GM12878 (cell line): ENCODE measurements around the gene PHYKPL. TPM values are rescaled to one million over a fixed set of nuclear protein-coding genes. Genes with fewer than 3 reads are reported as not detected.

ENCODE experiments used
- ATAC-seq: fragments of 200-7000 bp; cut with Tn5 transposase; 3 replicates; pipeline ENCODE4 v1.9.1; 2020; ENCODE audit warnings: mild to moderate bottlenecking, moderate library complexity
- BruUV-seq: library from RNA; stranded (reverse); fragments of 400-500 nt; replicated peaks from 2 replicates; lab custom pipeline; 2021; lab: Mats Ljungman, UMichigan
- CTCF ChIA-PET: fragments of 300-600 bp; sonication (Branson Sonifier 250); formaldehyde crosslinking; extraction: SDS; loops from one replicate; lab custom pipeline; 2021; ENCODE audit warnings: inconsistent platforms; lab: Yijun Ruan, JAX
- POLR2A ChIA-PET: fragments of 350-600 bp; formaldehyde crosslinking; extraction: SDS; loops from one replicate; lab custom pipeline; 2021; ENCODE audit warnings: inconsistent platforms; lab: Charles Lee
- RAD21 ChIA-PET: fragments of 300-600 bp; sonication (Branson Sonifier 250); formaldehyde crosslinking; loops from one replicate; lab custom pipeline; 2023; ENCODE audit warnings: antibody characterized with exemption; ENCODE audit not compliant: unreplicated experiment; lab: Charles Lee
- SMC1A ChIA-PET: fragments of 300-600 bp; sonication (Branson Sonifier 250); formaldehyde crosslinking; loops from one replicate; lab custom pipeline; 2023; ENCODE audit not compliant: unreplicated experiment, uncharacterized antibody; lab: Charles Lee
- DNase-seq: peaks from one replicate; pipeline ENCODE4 v3.0.0-alpha.2; 2011; ENCODE audit warnings: low read depth, low spot score
- FAIRE-seq: peaks from 3 replicates; lab custom pipeline; 2011; peaks lifted over from hg19 to GRCh38; lab: Jason Lieb, UNC
- H2AFZ ChIP-seq: 2 replicates; pipeline ENCODE4 v1.6.0; 2011; ENCODE audit warnings: low read depth, low read length, control low read depth; ENCODE audit not compliant: control insufficient read depth
- H3K27ac ChIP-seq: 2 replicates; pipeline ENCODE4 v1.5.1; 2011; ENCODE audit warnings: control low read depth; ENCODE audit not compliant: control insufficient read depth, insufficient read depth
- H3K27me3 ChIP-seq, 2 experiments: replicated peaks in 1 of 2; 2 replicates each; pipeline versions ENCODE4 v1.6.0 to v1.6.1; 2011; ENCODE audit warnings: low read length in 1 of 2; ENCODE audit not compliant: control insufficient read depth in 2 of 2, insufficient read depth in 2 of 2
- H3K36me3 ChIP-seq, 2 experiments: 2 replicates each; pipeline ENCODE4 v1.5.1; 2011; ENCODE audit warnings: low read length in 1 of 2; ENCODE audit not compliant: control insufficient read depth in 2 of 2, insufficient read depth in 2 of 2
- H3K4me1 ChIP-seq: 2 replicates; pipeline ENCODE4 v1.6.1; 2011; ENCODE audit warnings: mild to moderate bottlenecking, low read length, moderate library complexity, mixed read lengths; ENCODE audit not compliant: control insufficient read depth, insufficient read depth
- H3K4me2 ChIP-seq: 2 replicates; pipeline ENCODE4 v1.6.0; 2011; ENCODE audit warnings: control low read depth; ENCODE audit not compliant: control insufficient read depth, insufficient read depth
- H3K4me3 ChIP-seq: fragments of 200-600 bp; sonication (generic); 2 replicates; pipeline ENCODE4 v1.5.1; 2016
- H3K79me2 ChIP-seq: 2 replicates; pipeline ENCODE4 v1.6.0; 2011; ENCODE audit warnings: low read length; ENCODE audit not compliant: control insufficient read depth, insufficient read depth
- H3K9ac ChIP-seq: 2 replicates; pipeline ENCODE4 v1.8.0; 2011; ENCODE audit warnings: low read length, control low read depth, mixed read lengths; ENCODE audit not compliant: control insufficient read depth, insufficient read depth
- H3K9me3 ChIP-seq: replicated peaks from 3 replicates; pipeline ENCODE4 v1.5.1; 2011; ENCODE audit warnings: mild to moderate bottlenecking, low read length; ENCODE audit not compliant: control insufficient read depth, insufficient read depth
- H4K20me1 ChIP-seq: 2 replicates; pipeline ENCODE4 v1.6.0; 2011; ENCODE audit not compliant: control insufficient read depth, insufficient read depth
- CREM ChIP-seq: IDR thresholded peaks from 2 replicates; pipeline ENCODE4 v1.6.1; 2014; ENCODE audit warnings: antibody characterized with exemption, low read depth
- E4F1 ChIP-seq: fragments of 450-650 bp; IDR thresholded peaks from 2 replicates; pipeline ENCODE4 v1.6.1; 2018; ENCODE audit warnings: borderline replicate concordance, mild to moderate bottlenecking; ENCODE audit not compliant: partially characterized antibody
- EP300 ChIP-seq, 2 experiments: fragments of 150-350 bp in 1 of 2; IDR thresholded peaks; 2 replicates each; pipeline ENCODE4 v1.6.1; 2011 to 2012; ENCODE audit warnings: low read depth in 2 of 2, low read length in 2 of 2, borderline replicate concordance in 1 of 2, improper control_type of control experiment in 1 of 2, inconsistent platforms in 1 of 2; ENCODE audit not compliant: control insufficient read depth in 1 of 2
- FOS ChIP-seq: IDR thresholded peaks from 3 replicates; pipeline ENCODE4 v1.6.1; 2011; ENCODE audit warnings: borderline replicate concordance; ENCODE audit not compliant: insufficient read length; ENCODE audit errors: extremely low read depth
- GATAD2B ChIP-seq: fragments of 450-650 bp; conservative IDR thresholded peaks from 2 replicates; pipeline ENCODE4 v1.6.1; 2017; ENCODE audit warnings: low read depth, mild to moderate bottlenecking, moderate library complexity
- IKZF2 ChIP-seq, 2 experiments: fragments of 450-650 bp; IDR thresholded peaks; 2 replicates each; pipeline ENCODE4 v1.6.1; 2017; ENCODE audit warnings: mild to moderate bottlenecking in 2 of 2, moderate library complexity in 2 of 2
- KAT2A ChIP-seq: conservative IDR thresholded peaks from 2 replicates; pipeline ENCODE4 v1.6.1; 2011; ENCODE audit warnings: low read depth, low read length; ENCODE audit not compliant: control insufficient read depth
- MYC ChIP-seq: IDR thresholded peaks from 2 replicates; pipeline ENCODE4 v1.6.1; 2011; ENCODE audit warnings: mild to moderate bottlenecking, low read length, moderate library complexity, inconsistent platforms; ENCODE audit not compliant: insufficient read depth, insufficient replicate concordance, insufficient read length, severe bottlenecking
- NRF1 ChIP-seq: conservative IDR thresholded peaks from 2 replicates; pipeline ENCODE4 v1.6.1; 2011; ENCODE audit warnings: mild to moderate bottlenecking, low read depth, low read length, improper control_type of control experiment
- SMAD5 ChIP-seq: IDR thresholded peaks from 2 replicates; pipeline ENCODE4 v1.6.1; 2016; ENCODE audit warnings: antibody characterized with exemption, low read depth
- SPI1 ChIP-seq: IDR thresholded peaks from 2 replicates; pipeline ENCODE4 v1.6.1; 2011; ENCODE audit warnings: low read depth, mild to moderate bottlenecking, low read length, moderate library complexity, borderline replicate concordance; ENCODE audit not compliant: insufficient read depth
- STAT1 ChIP-seq: fragments of 450-650 bp; conservative IDR thresholded peaks from 2 replicates; pipeline ENCODE4 v1.6.1; 2014; ENCODE audit warnings: antibody characterized with exemption, mild to moderate bottlenecking
- ZNF217 ChIP-seq: fragments of 450-650 bp; IDR thresholded peaks from 2 replicates; pipeline ENCODE4 v1.6.1; 2017; ENCODE audit warnings: antibody characterized with exemption, mild to moderate bottlenecking
- WGBS: methylation state at CpG from one replicate; pipeline ENCODE4 v1.1.6; 2016; ENCODE audit warnings: low lambda C conversion rate; ENCODE audit not compliant: insufficient replicate concordance, insufficient coverage; ENCODE audit errors: missing lambda C conversion rate; 5-methylcytosine and 5-hydroxymethylcytosine counted together
- in situ Hi-C: fragments of 300-500 bp; cut with MboI; formaldehyde crosslinking; loops from 9 replicates; pipeline ENCODE4 v1.14.3; 2018; ENCODE audit warnings: mixed read lengths
- intact Hi-C: fragments of 100-400 bp; cut with micrococcal nuclease; formaldehyde crosslinking; loops from one replicate; pipeline ENCODE4 v1.14.2; 2022; ENCODE audit not compliant: unreplicated experiment
- polyA plus RNA-seq, 11 experiments: library from polyadenylated mRNA; depleted of rRNA in 4 of 11; unstranded in 6 of 11; stranded (reverse) in 5 of 11; fragments of >200 nt; fragmentation: Nextera tagmentation in 4 of 11; fragmentation: Illumina TruSeq in 1 of 11; extraction: Ambion mirVana in 4 of 11; extraction: Trizol in 1 of 11; gene quantifications; 1 replicate in 1 of 11; 2 replicates in 10 of 11; pipeline versions ENCODE4 v1.2.1 to v1.2.3, GENCODE V29; 2011 to 2016; ENCODE audit warnings: inconsistent platforms in 2 of 11, missing spikeins in 2 of 11, low read depth in 1 of 11
- total RNA-seq, 4 experiments: library from RNA; depleted of rRNA in 3 of 4; stranded (reverse); fragments of >200 nt in 3 of 4; fragmentation: Illumina TruSeq in 1 of 4; extraction: Trizol in 1 of 4; gene quantifications; 2 replicates each; pipeline versions ENCODE4 v1.2.1 to v1.2.3, GENCODE V29; 2013 to 2021

PHYKPL gene
- total and polyA plus RNA-seq, 10 of the 15 experiments (the other 5 are each of a cell fraction or from before 2014, with no cell fraction given) = 4.5 to 53.9 (median 25.6) TPM

GRCh38 chr5:178193251-178193809 lies 39.3 kb downstream of the PHYKPL start:
- FAIRE-seq = no peak
- 21% methylated on average over 8 of the region's 8 CpGs for WGBS
- H2AFZ ChIP-seq = no peak overlapping the region
- CTCF ChIA-PET = no interaction called here
- ATAC-seq = no peak
- TF ChIP-seq CREM = no peak
- no peak for TF ChIP-seq SMAD5
- no peak for TF ChIP-seq ZNF217
- TF ChIP-seq MYC = no peak
- TF ChIP-seq EP300 (IDR thresholded peaks at IDR 0.05; ENCODE audit: borderline replicate concordance in 1 of 2, control insufficient read depth in 1 of 2, low read depth in 2 of 2, low read length in 2 of 2) = no peak
- no peak for TF ChIP-seq KAT2A
- TF ChIP-seq STAT1 = no peak
- no peak for TF ChIP-seq IKZF2 (IDR thresholded peaks at IDR 0.05)
- TF ChIP-seq NRF1 = no peak
- TF ChIP-seq FOS = no peak
- TF ChIP-seq SPI1 = no peak
- no peak for TF ChIP-seq GATAD2B
- TF ChIP-seq E4F1 = no peak
- TF ChIP-seq, all 136 proteins: peak for 0
- Histone ChIP-seq H3K4me3 (no peak overlapping the region), H4K20me1 (no peaks in the 10 kb centered on the region), H3K9ac (no peak overlapping the region), H3K27ac (no peak overlapping the region), H3K36me3 (no peaks in the 10 kb centered on the region), H3K79me2 (no peaks in the 10 kb centered on the region), H3K4me1 (no peaks in the 10 kb centered on the region), H3K4me2 (no peak overlapping the region), H3K27me3 (peaks cover 0 to 5% of the 10 kb centered on the region in 2 experiments; a peak in 3 of 4 replicates), H3K9me3 (no peaks in the 10 kb centered on the region)
- ChIA-PET POLR2A (interaction anchor here (0.6 kb wide), 1 partner anchor 980 kb away, joined by 4 read pairs; no protein-coding TSS in a partner anchor), SMC1A (no interaction called here), RAD21 (no interaction called here)
- intact Hi-C loops = no loop called here
- BruUV-seq = no TSS peak
- in situ Hi-C loops = no loop called here
- DNase-seq = no peak
